ENCODE results near the gene COL6A2.
"Not testable (repeated sequence)": the region's sequence is repeated elsewhere in the genome, so short reads cannot be mapped to it uniquely, and the experiment has no call there.

Gene COL6A2

GRCh38 chr21:46093668-46094400, 4.1 kb upstream of the COL6A2 start:
- DNase-seq = no peak

GRCh38 chr21:46094401-46095082, 3.4 kb upstream of the COL6A2 start:
- no peak for DNase-seq

- no peak for DNase-seq
Measured at GRCh38 chr21:46095083-46095719, 2.7 kb upstream of the COL6A2 start.

GRCh38 chr21:46095814-46096595, 1.9 kb upstream of the COL6A2 start:
- no peak for DNase-seq

- no peak for DNase-seq
Measured at GRCh38 chr21:46096596-46097335, 1.1 kb upstream of the COL6A2 start.

- DNase-seq = no peak
Measured at GRCh38 chr21:46098303-46099141, 610 bp downstream of the COL6A2 start.

- no peak for DNase-seq
Measured at GRCh38 chr21:46099476-46099875, 1.6 kb downstream of the COL6A2 start.

GRCh38 chr21:46100020-46100419, 2.1 kb downstream of the COL6A2 start:
- no peak for DNase-seq

- no peak for DNase-seq
Measured at GRCh38 chr21:46100426-46100825, 2.5 kb downstream of the COL6A2 start.

GRCh38 chr21:46100906-46101305, 3.0 kb downstream of the COL6A2 start:
- no peak for DNase-seq

GRCh38 chr21:46104104-46104503, 6.2 kb downstream of the COL6A2 start:
- no peak for DNase-seq

GRCh38 chr21:46107376-46107775, 9.5 kb downstream of the COL6A2 start:
- DNase-seq = not testable (repeated sequence)

- no peak for DNase-seq
Measured at GRCh38 chr21:46108827-46109312, 11.0 kb downstream of the COL6A2 start.

GRCh38 chr21:46109313-46110221, 11.7 kb downstream of the COL6A2 start:
- no peak for DNase-seq

- DNase-seq = peak in 7 of 56 donors; percentile 16 to 51 (median 24)
Measured at GRCh38 chr21:46110499-46111192, 12.7 kb downstream of the COL6A2 start.

GRCh38 chr21:46111193-46111571, 13.3 kb downstream of the COL6A2 start:
- no peak for DNase-seq

- no peak for DNase-seq
Measured at GRCh38 chr21:46111857-46112724, 14.2 kb downstream of the COL6A2 start.
